Measurements from ENCODE around the gene CXCR2.

DNA sequence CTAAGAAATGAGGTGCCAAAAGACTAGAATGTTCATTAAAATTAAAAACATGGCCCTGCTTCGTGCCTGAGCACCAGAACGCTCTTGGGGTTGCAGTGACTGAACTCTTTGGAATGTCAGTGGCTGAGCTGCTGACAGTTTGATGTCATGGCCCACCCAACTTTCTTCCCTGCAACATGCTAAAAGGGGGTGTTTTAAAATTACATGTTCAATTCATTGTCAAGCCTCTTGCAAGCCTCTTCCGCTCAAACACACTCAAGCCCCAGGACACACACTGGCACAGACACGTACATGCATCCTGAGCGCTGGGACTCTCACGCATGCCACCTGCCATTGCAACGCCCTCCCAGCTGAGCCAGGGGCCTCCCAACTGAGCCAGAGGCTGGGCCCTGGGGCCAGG lies 44.1 kb upstream of the CXCR2 start:
- no peak for TF ChIP-seq YY1 (IDR thresholded peaks at IDR 0.05; ENCODE audit: low read depth, low read length)
- no peak for TF ChIP-seq RNF2 (IDR thresholded peaks at IDR 0.05; ENCODE audit: borderline replicate concordance, low read depth, low read length, missing control alignments, poor library complexity, severe bottlenecking)
- TF ChIP-seq POLR2A (IDR thresholded peaks at IDR 0.05; ENCODE audit: control extremely low read depth in 1 of 2, low read depth in 2 of 2, low read length in 2 of 2) = no peak
